ENCODE data around the gene CDC42BPB. TPM values are rescaled to one million over a fixed set of nuclear protein-coding genes. Genes with fewer than 3 reads are reported as not detected.

Gene CDC42BPB
- total RNA-seq, 4 donors from 2014 or later = 85.8 to 170 (median 102) TPM

DNA sequence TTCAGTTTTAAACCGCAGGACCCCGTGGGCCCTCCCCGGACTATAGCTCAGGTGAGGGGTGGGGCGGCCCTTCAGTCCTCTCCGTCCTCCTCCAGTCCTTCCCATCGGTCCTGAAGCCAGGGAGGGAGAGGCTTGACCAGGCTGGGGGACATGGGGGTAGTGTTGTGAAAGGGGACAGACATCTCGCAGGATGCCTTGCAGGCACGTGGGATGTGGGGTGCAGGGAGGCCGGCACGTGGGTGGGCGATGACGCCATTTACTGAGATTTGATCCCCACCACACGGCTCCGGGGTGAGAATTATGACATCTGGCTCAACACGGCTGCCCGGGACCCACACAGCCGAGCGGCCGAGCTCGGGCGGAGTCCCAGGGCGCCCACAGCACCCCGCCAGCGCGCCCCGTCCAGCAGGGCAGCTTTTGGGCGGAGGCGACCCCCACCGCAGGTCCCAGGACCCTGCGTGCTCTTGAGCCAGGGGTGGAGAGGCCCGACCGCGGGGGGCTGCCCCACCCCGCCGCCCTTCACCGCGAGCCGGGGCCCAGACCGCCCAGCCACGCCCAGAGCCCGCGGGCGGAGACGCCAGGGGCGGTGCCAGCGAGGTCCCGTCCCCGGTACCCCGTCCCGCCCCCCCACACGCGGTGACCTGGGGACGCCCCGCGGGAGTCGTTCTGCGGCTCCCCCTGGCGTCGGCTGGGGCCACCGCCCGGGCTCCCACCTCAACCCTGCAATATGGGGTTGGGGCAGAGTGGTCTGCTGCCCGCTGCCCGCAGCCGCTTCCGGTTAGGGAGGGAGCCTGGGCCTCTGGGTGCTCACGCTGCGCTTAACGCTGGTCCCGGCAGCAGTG is 33.9 kb upstream of the CDC42BPB start:
- TF ChIP-seq, protein P1, sequence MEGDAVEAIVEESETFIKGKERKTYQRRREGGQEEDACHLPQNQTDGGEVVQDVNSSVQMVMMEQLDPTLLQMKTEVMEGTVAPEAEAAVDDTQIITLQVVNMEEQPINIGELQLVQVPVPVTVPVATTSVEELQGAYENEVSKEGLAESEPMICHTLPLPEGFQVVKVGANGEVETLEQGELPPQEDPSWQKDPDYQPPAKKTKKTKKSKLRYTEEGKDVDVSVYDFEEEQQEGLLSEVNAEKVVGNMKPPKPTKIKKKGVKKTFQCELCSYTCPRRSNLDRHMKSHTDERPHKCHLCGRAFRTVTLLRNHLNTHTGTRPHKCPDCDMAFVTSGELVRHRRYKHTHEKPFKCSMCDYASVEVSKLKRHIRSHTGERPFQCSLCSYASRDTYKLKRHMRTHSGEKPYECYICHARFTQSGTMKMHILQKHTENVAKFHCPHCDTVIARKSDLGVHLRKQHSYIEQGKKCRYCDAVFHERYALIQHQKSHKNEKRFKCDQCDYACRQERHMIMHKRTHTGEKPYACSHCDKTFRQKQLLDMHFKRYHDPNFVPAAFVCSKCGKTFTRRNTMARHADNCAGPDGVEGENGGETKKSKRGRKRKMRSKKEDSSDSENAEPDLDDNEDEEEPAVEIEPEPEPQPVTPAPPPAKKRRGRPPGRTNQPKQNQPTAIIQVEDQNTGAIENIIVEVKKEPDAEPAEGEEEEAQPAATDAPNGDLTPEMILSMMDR (IDR thresholded peaks at IDR 0.05; ENCODE audit: low read depth) = no peak

DNA sequence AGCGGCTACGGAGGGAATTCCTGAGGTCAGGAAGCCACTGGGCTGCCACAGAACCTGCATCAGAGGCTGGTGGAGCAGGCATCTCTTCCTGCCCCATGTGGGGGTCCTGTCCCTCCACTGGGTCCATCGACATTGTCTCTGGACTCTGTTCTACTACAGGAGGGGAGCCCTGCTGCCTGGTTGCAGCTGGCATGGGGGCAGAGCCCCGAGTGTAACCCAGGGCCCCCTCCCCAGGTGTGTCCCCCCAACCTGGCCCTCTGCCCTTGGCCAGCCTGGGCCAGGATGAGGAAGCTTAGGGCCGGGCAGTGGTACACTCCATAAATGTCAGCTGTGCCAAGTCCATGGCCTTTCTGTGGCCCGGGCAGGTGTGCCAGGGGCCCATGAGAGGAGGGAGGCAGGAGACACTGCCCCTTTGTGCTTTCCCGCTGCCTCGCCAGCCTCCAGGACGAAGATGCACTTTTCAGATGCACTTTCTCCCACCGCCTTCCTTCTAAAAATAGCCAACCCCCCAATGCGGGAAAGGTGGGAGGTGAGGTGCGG is 33.2 kb upstream of the CDC42BPB start:
- TF ChIP-seq, protein P1 (IDR thresholded peaks at IDR 0.05; ENCODE audit: low read depth) = no peak

DNA sequence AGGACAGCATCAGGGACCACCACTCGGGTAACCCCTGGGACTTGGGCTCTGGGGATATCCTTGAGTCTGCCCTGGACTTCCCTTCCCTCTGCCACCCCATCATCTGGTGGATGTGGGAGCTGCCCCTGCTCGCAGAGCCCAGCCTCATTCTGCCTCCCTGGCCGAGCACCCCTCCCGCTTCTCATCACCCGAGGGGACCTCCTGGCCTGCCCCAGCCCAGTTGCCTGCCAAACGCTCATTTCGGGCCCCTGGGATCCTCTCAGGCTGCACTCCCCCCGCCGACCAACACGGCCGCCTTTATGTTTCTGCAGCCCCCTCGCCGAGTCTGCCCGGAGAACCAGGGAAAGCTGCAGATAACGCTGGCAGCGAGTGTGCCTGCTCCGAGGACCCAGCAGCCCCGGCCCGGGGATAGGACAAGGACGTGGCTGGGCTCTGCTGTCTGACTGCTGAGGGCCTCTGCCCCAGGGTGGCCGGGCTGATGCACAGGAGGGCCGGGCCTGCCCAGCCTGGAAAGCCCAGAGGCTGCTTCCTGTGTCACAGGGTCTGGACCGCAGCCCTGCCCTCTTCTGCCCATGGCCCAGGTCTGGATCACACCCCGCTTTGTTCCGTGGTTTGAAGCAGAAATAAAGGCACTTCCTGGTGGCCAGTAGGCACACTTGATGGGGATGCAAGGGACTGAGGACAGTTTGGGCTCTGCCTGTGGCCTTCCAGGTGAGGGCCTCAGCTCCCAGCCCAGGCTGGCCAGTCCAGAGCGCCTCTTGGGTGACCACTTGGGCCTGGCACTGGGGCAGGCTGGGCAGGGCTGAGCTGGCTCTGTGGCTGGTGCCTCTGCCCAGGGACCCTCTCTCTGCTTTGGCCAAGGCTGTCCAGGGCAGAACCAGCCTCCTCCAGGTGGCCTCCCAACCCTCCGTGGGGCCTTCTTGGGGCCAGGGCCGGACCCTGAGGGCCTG is 32.3 kb upstream of the CDC42BPB start:
- TF ChIP-seq, protein P1 (IDR thresholded peaks at IDR 0.05; ENCODE audit: low read depth) = no peak

DNA sequence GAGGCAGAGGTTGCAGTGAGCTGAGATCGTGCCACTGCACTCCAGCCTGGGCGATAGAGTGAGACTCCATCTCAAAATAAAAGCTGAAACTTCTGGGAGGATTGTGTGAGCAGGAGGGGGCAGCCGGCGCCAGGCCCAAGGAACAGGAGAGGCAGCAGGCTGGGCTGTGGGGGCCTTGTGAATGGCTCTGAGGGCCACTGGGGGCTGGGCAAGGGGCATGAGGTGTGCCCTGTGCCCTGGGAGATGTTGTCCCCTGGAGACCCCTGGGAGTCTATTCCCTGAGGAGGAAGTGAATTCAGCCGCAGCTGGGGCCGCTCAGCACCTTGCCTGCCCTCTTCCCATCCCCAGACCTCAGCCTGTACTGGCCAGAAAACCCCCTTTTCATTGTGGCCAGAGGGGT is 31.6 kb upstream of the CDC42BPB start:
- TF ChIP-seq, protein P1 (IDR thresholded peaks at IDR 0.05; ENCODE audit: low read depth) = no peak

DNA sequence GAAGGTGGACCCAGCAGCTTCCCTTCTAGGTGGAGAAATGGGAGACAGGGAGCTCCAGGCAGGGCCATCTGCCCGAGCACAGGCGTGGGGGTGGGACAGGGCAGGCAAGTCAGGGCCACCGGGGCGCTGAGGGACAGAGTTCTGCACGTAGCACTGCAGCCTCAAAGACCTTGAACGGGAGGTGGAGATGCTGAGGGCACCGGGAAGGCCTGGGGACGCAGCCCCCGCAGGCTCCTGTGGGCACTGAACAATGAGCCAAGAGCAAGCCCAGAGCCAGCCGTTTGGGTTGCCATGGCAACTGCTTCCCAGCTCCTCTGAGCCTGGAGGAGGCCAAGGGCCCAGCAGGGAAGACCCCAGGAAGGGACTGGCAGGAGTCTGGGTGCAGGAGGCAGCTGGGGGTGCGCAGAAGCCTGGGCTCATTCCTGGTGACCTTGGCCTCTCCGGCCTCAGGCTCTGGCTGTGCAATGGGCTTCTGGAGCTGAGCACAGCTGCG is 30.0 kb upstream of the CDC42BPB start:
- TF ChIP-seq, protein P1 (IDR thresholded peaks at IDR 0.05; ENCODE audit: low read depth) = no peak

DNA sequence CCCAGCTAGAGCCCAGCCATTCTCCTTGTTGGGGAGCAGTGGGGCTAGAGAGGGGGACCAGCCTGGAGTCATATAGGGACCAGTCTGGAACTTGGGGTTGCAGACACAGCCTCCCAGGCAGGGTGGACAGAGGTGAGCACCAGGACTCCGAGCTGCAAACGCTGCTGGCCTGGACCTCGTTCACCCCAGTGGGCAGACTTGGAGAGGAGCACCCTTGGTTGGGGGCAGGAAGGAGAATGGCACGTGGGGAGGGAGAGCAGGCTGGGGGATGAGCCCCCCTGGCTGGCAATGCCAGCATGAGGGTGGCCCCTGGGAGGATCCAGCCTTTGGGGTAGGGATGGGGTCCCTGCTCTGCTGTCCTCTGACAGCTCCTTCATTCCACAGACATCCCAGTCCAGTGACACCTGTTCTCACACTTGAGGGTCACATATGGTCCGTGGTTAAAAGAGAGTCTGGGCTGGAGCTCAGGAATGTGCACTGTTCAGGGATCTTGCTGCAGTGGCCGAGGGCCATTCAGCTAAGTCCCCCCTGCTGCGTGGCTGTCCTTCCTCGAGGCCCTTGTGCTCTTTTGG is 29.5 kb upstream of the CDC42BPB start:
- TF ChIP-seq, protein P1 (IDR thresholded peaks at IDR 0.05; ENCODE audit: low read depth) = no peak
